ENCODE measurements around the gene UBALD2.

DNA sequence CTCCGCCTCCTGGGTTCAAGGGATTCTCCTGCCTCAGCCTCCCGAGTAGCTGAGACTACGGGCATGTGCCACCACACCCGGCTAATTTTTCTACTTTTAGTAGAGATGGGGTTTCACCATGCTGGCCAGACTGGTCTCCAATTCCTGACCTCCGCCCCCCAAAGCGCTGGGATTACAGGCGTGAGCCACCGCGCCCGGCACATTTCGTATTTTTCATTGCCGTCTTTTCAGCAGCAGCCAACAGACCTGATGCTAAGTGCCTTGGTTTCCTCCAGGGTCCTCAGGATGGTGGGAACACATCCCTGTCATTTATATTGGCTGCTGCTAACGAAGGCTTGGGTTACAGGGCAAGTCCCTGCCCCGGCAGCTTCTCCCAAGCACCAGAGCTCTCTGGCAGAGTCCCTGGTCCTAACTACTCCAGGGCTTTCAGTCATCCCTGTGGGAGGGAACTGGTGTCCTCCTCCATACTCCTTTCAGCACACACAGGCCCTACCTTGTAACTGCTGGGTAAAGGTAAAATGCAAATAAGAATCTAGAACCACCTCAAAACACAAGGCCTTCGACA, 23.4 kb upstream of the UBALD2 start:
- TF ChIP-seq, protein P1, sequence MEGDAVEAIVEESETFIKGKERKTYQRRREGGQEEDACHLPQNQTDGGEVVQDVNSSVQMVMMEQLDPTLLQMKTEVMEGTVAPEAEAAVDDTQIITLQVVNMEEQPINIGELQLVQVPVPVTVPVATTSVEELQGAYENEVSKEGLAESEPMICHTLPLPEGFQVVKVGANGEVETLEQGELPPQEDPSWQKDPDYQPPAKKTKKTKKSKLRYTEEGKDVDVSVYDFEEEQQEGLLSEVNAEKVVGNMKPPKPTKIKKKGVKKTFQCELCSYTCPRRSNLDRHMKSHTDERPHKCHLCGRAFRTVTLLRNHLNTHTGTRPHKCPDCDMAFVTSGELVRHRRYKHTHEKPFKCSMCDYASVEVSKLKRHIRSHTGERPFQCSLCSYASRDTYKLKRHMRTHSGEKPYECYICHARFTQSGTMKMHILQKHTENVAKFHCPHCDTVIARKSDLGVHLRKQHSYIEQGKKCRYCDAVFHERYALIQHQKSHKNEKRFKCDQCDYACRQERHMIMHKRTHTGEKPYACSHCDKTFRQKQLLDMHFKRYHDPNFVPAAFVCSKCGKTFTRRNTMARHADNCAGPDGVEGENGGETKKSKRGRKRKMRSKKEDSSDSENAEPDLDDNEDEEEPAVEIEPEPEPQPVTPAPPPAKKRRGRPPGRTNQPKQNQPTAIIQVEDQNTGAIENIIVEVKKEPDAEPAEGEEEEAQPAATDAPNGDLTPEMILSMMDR (IDR thresholded peaks at IDR 0.05) = no peak
- no peak for TF ChIP-seq POLR2A (IDR thresholded peaks at IDR 0.05)
